Loucy (cell line): ENCODE results near the gene JADE2.

Experiments used
- EZH2phosphoT487 ChIP-seq: fragments of 200-600 bp; IDR thresholded peaks from 2 replicates; pipeline ENCODE4 v1.6.1; 2018; ENCODE audit warnings: antibody characterized with exemption, mild to moderate bottlenecking, moderate library complexity, borderline replicate concordance
- TF ChIP-seq, protein P1 (sequence below): fragments of 200-600 bp; sonication (generic); conservative IDR thresholded peaks from 2 replicates; pipeline ENCODE4 v1.5.1; 2014; ENCODE audit warnings: mild to moderate bottlenecking, antibody characterized with exemption, low read length

DNA sequence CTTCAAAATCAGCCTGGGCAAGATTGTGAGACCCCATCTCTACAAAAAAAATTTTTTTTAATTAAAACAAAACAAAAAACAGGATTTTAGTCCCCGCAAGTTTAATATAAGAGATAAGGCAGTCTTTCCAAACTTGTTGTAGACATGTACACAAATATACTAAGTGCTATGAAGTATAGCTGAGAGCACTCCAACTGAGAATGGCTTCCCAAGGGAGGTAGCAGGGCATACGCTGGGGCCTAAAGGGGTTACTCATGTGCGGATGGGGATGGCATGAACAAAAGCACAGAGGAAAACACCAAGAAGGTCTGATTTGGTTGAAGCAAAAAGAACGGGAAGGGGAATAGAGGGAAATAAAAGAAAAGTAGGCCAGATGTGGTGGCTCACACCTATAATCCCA, 86.0 kb downstream of the JADE2 start:
- TF ChIP-seq, protein P1, sequence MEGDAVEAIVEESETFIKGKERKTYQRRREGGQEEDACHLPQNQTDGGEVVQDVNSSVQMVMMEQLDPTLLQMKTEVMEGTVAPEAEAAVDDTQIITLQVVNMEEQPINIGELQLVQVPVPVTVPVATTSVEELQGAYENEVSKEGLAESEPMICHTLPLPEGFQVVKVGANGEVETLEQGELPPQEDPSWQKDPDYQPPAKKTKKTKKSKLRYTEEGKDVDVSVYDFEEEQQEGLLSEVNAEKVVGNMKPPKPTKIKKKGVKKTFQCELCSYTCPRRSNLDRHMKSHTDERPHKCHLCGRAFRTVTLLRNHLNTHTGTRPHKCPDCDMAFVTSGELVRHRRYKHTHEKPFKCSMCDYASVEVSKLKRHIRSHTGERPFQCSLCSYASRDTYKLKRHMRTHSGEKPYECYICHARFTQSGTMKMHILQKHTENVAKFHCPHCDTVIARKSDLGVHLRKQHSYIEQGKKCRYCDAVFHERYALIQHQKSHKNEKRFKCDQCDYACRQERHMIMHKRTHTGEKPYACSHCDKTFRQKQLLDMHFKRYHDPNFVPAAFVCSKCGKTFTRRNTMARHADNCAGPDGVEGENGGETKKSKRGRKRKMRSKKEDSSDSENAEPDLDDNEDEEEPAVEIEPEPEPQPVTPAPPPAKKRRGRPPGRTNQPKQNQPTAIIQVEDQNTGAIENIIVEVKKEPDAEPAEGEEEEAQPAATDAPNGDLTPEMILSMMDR = no peak
- no peak for TF ChIP-seq EZH2phosphoT487
